Natural killer cell (primary cell): ENCODE results near the gene RNF220. TPM values are rescaled to one million over a fixed set of nuclear protein-coding genes. Genes with fewer than 3 reads are reported as not detected.

ENCODE experiments used
- ATAC-seq, 3 donors: fragments of 150-1000 bp in 2 of 3; fragments of 200-7000 bp in 1 of 3; cut with Tn5 transposase; 1 replicate in 1 of 3; 2 replicates in 2 of 3; pipeline ENCODE4 v1.10.0; 2021; ENCODE audit warnings: mild to moderate bottlenecking in 2 of 3, moderate library complexity in 2 of 3
- DNase-seq, 2 donors: peaks; one replicate each; pipeline versions ENCODE4 v3.0.0 to v3.0.0-alpha.2; 2013 to 2021; ENCODE audit warnings: mixed read lengths in 1 of 2
- H3K27ac ChIP-seq: one replicate; pipeline ENCODE4 v1.5.1; 2013; ENCODE audit warnings: mild to moderate bottlenecking, low read length
- H3K27me3 ChIP-seq: one replicate; pipeline ENCODE4 v1.6.1; 2013; ENCODE audit warnings: low read length; ENCODE audit not compliant: control insufficient read depth, insufficient read depth
- H3K36me3 ChIP-seq: one replicate; pipeline ENCODE4 v1.6.1; 2013; ENCODE audit warnings: low read length; ENCODE audit not compliant: control insufficient read depth, insufficient read depth
- H3K4me1 ChIP-seq: one replicate; pipeline ENCODE4 v1.6.1; 2013; ENCODE audit warnings: low read length; ENCODE audit not compliant: control insufficient read depth, insufficient read depth
- H3K4me3 ChIP-seq: one replicate; pipeline ENCODE4 v1.5.1; 2013; ENCODE audit warnings: low read length
- H3K9me3 ChIP-seq: one replicate; pipeline ENCODE4 v1.6.1; 2013; ENCODE audit warnings: low read length; ENCODE audit not compliant: control insufficient read depth, insufficient read depth
- H3K27ac Mint-ChIP-seq, 2 donors: one replicate each; pipeline ENCODE4 v1.8.0; 2022; ENCODE audit warnings: mild to moderate bottlenecking in 2 of 2, mixed read lengths in 2 of 2, moderate library complexity in 1 of 2
- H3K27me3 Mint-ChIP-seq, 2 donors: one replicate each; pipeline ENCODE4 v1.8.0; 2022; ENCODE audit warnings: low read depth in 2 of 2, mixed read lengths in 2 of 2
- H3K36me3 Mint-ChIP-seq: one replicate; pipeline ENCODE4 v1.8.0; 2022; ENCODE audit warnings: mixed read lengths
- H3K4me1 Mint-ChIP-seq, 2 donors: one replicate each; pipeline ENCODE4 v1.8.0; 2022; ENCODE audit warnings: mixed read lengths in 2 of 2
- H3K4me3 Mint-ChIP-seq: one replicate; pipeline ENCODE4 v1.8.0; 2022; ENCODE audit warnings: mild to moderate bottlenecking, moderate library complexity, mixed read lengths
- H3K9me3 Mint-ChIP-seq, 2 donors: one replicate each; pipeline ENCODE4 v1.8.0; 2022; ENCODE audit warnings: mixed read lengths in 2 of 2
- CTCF ChIP-seq: fragments of 200-600 bp; IDR thresholded peaks from one replicate; pipeline ENCODE4 v1.8.0; 2022; ENCODE audit warnings: antibody characterized with exemption
- WGBS: methylation state at CpG from one replicate; pipeline ENCODE4 v1.1.7; 2013; ENCODE audit warnings: missing lambda C conversion rate; ENCODE audit not compliant: insufficient coverage; 5-methylcytosine and 5-hydroxymethylcytosine counted together
- intact Hi-C: fragments of 100-400 bp; cut with micrococcal nuclease; formaldehyde crosslinking; loops from one replicate; pipeline ENCODE4 v1.14.2; 2022
- total RNA-seq, 4 donors: library from RNA; stranded (reverse); fragments of 120-200 nt in 1 of 4; gene quantifications; one replicate each; pipeline versions ENCODE4 v1.2.3 to v1.2.4, GENCODE V29; 2013 to 2022

The RNF220 gene
- total RNA-seq, 3 donors from 2014 or later (not counting 1 experiment from before 2014, with no cell fraction given) = 88.5 to 107 (median 105) TPM

GRCh38 chr1:44624268-44624901, 219.3 kb downstream of the RNF220 start:
- intact Hi-C loops = no loop called here
- Mint-ChIP-seq H3K27ac (no peak overlapping the region), H3K4me1 (no peaks in the 10 kb centered on the region), H3K9me3 (no peaks in the 10 kb centered on the region), H3K27me3 (no peaks in the 10 kb centered on the region), H3K36me3 (no peaks in the 10 kb centered on the region), H3K4me3 (no peak overlapping the region)
- no peaks in the 10 kb centered on the region for H3K36me3 ChIP-seq
- DNase-seq (no peak), ATAC-seq (no peak)
- TF ChIP-seq CTCF = no peak
- WGBS = 93% methylated on average over 12 of the region's 12 CpGs
- H3K9me3 ChIP-seq = no peaks in the 10 kb centered on the region
- H3K4me1 ChIP-seq = no peaks in the 10 kb centered on the region
- H3K27me3 ChIP-seq = no peaks in the 10 kb centered on the region
- H3K27ac ChIP-seq = no peak overlapping the region
- no peak overlapping the region for H3K4me3 ChIP-seq

DNA sequence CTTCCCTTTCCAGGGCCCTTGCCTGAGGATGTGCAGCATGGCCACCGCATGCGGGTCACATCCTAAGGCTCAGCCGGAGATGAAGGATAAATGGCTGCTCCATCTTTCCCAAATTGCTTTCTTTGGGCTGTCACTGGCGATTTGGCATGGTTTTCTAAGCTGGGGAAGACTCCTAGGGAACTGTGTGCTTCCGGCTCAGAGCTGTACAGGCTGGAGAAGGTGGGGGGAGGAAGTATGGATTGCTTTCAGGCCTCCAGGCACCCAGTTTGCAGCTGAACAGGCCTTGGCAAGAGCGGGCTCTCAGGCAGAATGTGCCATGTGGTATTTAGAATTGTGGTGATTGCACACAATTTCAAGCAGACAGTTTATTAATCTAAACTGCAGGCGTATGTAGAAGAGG, 220.3 kb downstream of the RNF220 start:
- no peak for ATAC-seq

DNA sequence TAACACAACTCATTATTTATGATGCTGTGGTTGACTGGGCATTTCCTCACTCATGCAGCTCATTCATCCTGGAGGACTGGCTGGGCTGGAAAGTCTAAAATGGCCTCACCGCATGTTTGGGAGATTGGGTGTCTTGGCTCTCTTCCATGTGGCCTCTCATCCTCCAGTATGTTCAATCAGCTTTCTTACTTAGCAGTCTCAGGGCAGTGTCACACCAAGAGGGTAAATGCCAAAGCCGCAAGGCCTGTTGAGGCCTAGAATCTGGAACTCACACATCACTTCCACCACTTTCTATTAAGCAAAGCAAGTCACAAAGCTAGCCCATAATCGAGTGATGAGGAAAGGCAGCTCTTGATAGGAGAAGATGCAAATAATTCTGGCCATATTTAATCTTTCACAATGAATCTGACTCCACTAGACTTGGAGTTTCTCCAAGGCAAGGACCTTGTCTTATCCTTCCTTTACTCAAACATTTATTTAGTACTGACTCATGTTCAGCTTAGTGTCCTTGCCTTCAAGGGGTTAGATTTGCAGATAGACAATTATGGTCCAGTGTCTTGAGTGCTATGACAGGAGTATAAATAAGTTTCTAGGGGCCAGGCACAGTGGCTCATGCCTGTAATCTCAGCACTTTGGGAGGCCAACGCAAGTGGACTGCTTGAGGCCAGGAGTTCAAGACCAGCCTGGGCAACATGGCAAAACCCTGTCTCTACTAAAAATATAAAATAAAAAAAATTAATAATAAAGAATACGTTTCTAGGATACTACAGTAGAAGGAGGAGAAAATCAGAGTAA, 224.1 kb downstream of the RNF220 start:
- no peaks in the 10 kb centered on the region for H3K36me3 Mint-ChIP-seq
- Histone ChIP-seq H3K36me3 (peaks cover 3% of the 10 kb centered on the region), H3K4me1 (peaks cover 17% of the 10 kb centered on the region), H3K27ac (no peak overlapping the region), H3K9me3 (no peaks in the 10 kb centered on the region), H3K4me3 (no peak overlapping the region), H3K27me3 (no peaks in the 10 kb centered on the region)
- peaks cover 28 to 29% of the 10 kb centered on the region in 2 donors for H3K4me1 Mint-ChIP-seq
- no peak overlapping the region for H3K4me3 Mint-ChIP-seq
- intact Hi-C loops = no loop called here
- ATAC-seq = no peak
- no peak overlapping the region for H3K27ac Mint-ChIP-seq
- no peak for DNase-seq
- no peaks in the 10 kb centered on the region for H3K27me3 Mint-ChIP-seq
- TF ChIP-seq CTCF = no peak
- 95% methylated on average over 3 of the region's 5 CpGs for WGBS
- no peaks in the 10 kb centered on the region for H3K9me3 Mint-ChIP-seq

More for the DNA sequence above, 220.3 kb downstream of the RNF220 start:
- Histone ChIP-seq H3K27ac (no peak overlapping the region), H3K27me3 (no peaks in the 10 kb centered on the region), H3K9me3 (no peaks in the 10 kb centered on the region), H3K4me1 (no peaks in the 10 kb centered on the region), H3K4me3 (no peak overlapping the region), H3K36me3 (no peaks in the 10 kb centered on the region)
- intact Hi-C loops = no loop called here
- TF ChIP-seq CTCF = no peak
- Mint-ChIP-seq H3K36me3 (no peaks in the 10 kb centered on the region), H3K4me1 (peaks cover under 1 to 2% of the 10 kb centered on the region in 2 donors), H3K27ac (no peak overlapping the region), H3K27me3 (no peaks in the 10 kb centered on the region), H3K4me3 (no peak overlapping the region), H3K9me3 (no peaks in the 10 kb centered on the region)
- no peak for DNase-seq
- 91% methylated on average over 7 of the region's 7 CpGs for WGBS
